Suprapubic skin (tissue), 4 donors: Measurements from ENCODE around the gene CALHM1. TPM values are rescaled to one million over a fixed set of nuclear protein-coding genes. Genes with fewer than 3 reads are reported as not detected.

ENCODE experiments used
- DNase-seq, 2 donors: peaks; one replicate each; pipeline ENCODE4 v3.0.0-alpha.2; 2019; ENCODE audit warnings: low spot score in 2 of 2
- H3K27ac ChIP-seq: fragments of 200-600 bp; sonication (generic); one replicate; pipeline ENCODE4 v1.5.1; 2019
- H3K27me3 ChIP-seq: fragments of 200-600 bp; sonication (generic); one replicate; pipeline ENCODE4 v1.5.1; 2019
- H3K36me3 ChIP-seq: fragments of 200-600 bp; sonication (generic); one replicate; pipeline ENCODE4 v1.5.1; 2019
- H3K4me1 ChIP-seq: fragments of 200-600 bp; sonication (generic); one replicate; pipeline ENCODE4 v1.5.1; 2019
- H3K4me3 ChIP-seq: fragments of 200-600 bp; sonication (generic); one replicate; pipeline ENCODE4 v1.5.1; 2019; ENCODE audit warnings: mild to moderate bottlenecking
- H3K9me3 ChIP-seq: fragments of 200-600 bp; sonication (generic); one replicate; pipeline ENCODE4 v1.5.1; 2019
- CTCF ChIP-seq, 2 donors: fragments of 200-600 bp in 1 of 2; fragments of 450-650 bp in 1 of 2; sonication (generic) in 1 of 2; IDR thresholded peaks; one replicate each; pipeline ENCODE4 v1.5.1; 2016 to 2019; ENCODE audit warnings: antibody characterized with exemption in 2 of 2, mild to moderate bottlenecking in 1 of 2, moderate library complexity in 1 of 2
- EP300 ChIP-seq: sonication (generic); formaldehyde crosslinking; IDR thresholded peaks from one replicate; pipeline ENCODE4 v1.6.1; 2017; ENCODE audit warnings: antibody characterized with exemption
- POLR2A ChIP-seq, 2 donors: fragments of 450-650 bp; IDR thresholded peaks; one replicate each; pipeline ENCODE4 v1.6.1; 2017; ENCODE audit warnings: antibody characterized with exemption in 2 of 2, mild to moderate bottlenecking in 2 of 2, moderate library complexity in 2 of 2
- POLR2AphosphoS5 ChIP-seq, 3 donors: sonication (generic); formaldehyde crosslinking; IDR thresholded peaks; one replicate each; pipeline ENCODE4 v1.6.1; 2017; ENCODE audit warnings: antibody characterized with exemption in 3 of 3
- WGBS: methylation state at CpG from one replicate; pipeline ENCODE4 v1.1.5; 2018; 5-methylcytosine and 5-hydroxymethylcytosine counted together
- total RNA-seq, 4 donors: library from RNA; depleted of rRNA; stranded (reverse); fragments of >200 nt; gene quantifications; one replicate each; pipeline ENCODE4 v1.1.0, GENCODE V29; 2016

Gene CALHM1
- total RNA-seq, 4 donors from 2014 or later: not detected

GRCh38 chr10:103469201-103469600 lies 10.5 kb upstream of the CALHM1 start:
- peaks cover 8% of the 10 kb centered on the region for H3K4me1 ChIP-seq
- no peak overlapping the region for H3K4me3 ChIP-seq
- H3K27ac ChIP-seq: no peak overlapping the region
- WGBS: 56% methylated on average over 5 of the region's 5 CpGs
- H3K9me3 ChIP-seq: no peaks in the 10 kb centered on the region
- DNase-seq: no peak
- TF ChIP-seq EP300 (no peak), POLR2AphosphoS5 (IDR thresholded peaks at IDR 0.05) (no peak), CTCF (IDR thresholded peaks at IDR 0.05) (no peak), POLR2A (IDR thresholded peaks at IDR 0.05) (no peak)
- H3K36me3 ChIP-seq: no peaks in the 10 kb centered on the region
- H3K27me3 ChIP-seq: no peaks in the 10 kb centered on the region

GRCh38 chr10:103467406-103467805 lies 8.7 kb upstream of the CALHM1 start:
- TF ChIP-seq POLR2AphosphoS5 (IDR thresholded peaks at IDR 0.05) (no peak), POLR2A (IDR thresholded peaks at IDR 0.05) (no peak), CTCF (IDR thresholded peaks at IDR 0.05) (no peak), EP300 (no peak)
- Histone ChIP-seq H3K4me1 (peaks cover 8% of the 10 kb centered on the region), H3K27ac (no peak overlapping the region), H3K4me3 (no peak overlapping the region), H3K27me3 (no peaks in the 10 kb centered on the region), H3K9me3 (no peaks in the 10 kb centered on the region), H3K36me3 (no peaks in the 10 kb centered on the region)
- DNase-seq: no peak
- WGBS: 92% methylated on average over 7 of the region's 7 CpGs

GRCh38 chr10:103466734-103467133 lies 8.0 kb upstream of the CALHM1 start:
- H3K36me3 ChIP-seq: no peaks in the 10 kb centered on the region
- no peak for TF ChIP-seq POLR2AphosphoS5 (IDR thresholded peaks at IDR 0.05)
- no peaks in the 10 kb centered on the region for H3K27me3 ChIP-seq
- no peaks in the 10 kb centered on the region for H3K9me3 ChIP-seq
- peaks cover 5% of the 10 kb centered on the region for H3K4me1 ChIP-seq
- H3K27ac ChIP-seq: no peak overlapping the region
- DNase-seq: no peak
- 86% methylated on average over 3 of the region's 3 CpGs for WGBS
- no peak overlapping the region for H3K4me3 ChIP-seq

GRCh38 chr10:103465411-103466179 lies 6.9 kb upstream of the CALHM1 start:
- no peak overlapping the region for H3K27ac ChIP-seq
- no peaks in the 10 kb centered on the region for H3K9me3 ChIP-seq
- no peak for TF ChIP-seq EP300
- TF ChIP-seq POLR2AphosphoS5 (IDR thresholded peaks at IDR 0.05): no peak
- TF ChIP-seq POLR2A (IDR thresholded peaks at IDR 0.05): no peak
- no peak for TF ChIP-seq CTCF (IDR thresholded peaks at IDR 0.05)
- 86% methylated on average over 14 of the region's 14 CpGs for WGBS
- H3K36me3 ChIP-seq: no peaks in the 10 kb centered on the region
- H3K4me3 ChIP-seq: no peak overlapping the region
- DNase-seq: no peak
- H3K27me3 ChIP-seq: no peaks in the 10 kb centered on the region
- H3K4me1 ChIP-seq: no peaks in the 10 kb centered on the region

GRCh38 chr10:103463499-103463898 lies 4.8 kb upstream of the CALHM1 start:
- no peak for DNase-seq
- H3K36me3 ChIP-seq: no peaks in the 10 kb centered on the region
- H3K9me3 ChIP-seq: no peaks in the 10 kb centered on the region
- no peaks in the 10 kb centered on the region for H3K27me3 ChIP-seq
- no peaks in the 10 kb centered on the region for H3K4me1 ChIP-seq
- WGBS: 87% methylated on average over 4 of the region's 4 CpGs
- no peak overlapping the region for H3K27ac ChIP-seq
- TF ChIP-seq EP300 (no peak), CTCF (IDR thresholded peaks at IDR 0.05) (no peak), POLR2AphosphoS5 (IDR thresholded peaks at IDR 0.05) (no peak), POLR2A (IDR thresholded peaks at IDR 0.05) (no peak)
- no peak overlapping the region for H3K4me3 ChIP-seq

GRCh38 chr10:103459615-103460014 lies 915 bp upstream of the CALHM1 start:
- no peak for DNase-seq
- H3K9me3 ChIP-seq: no peaks in the 10 kb centered on the region
- H3K27me3 ChIP-seq: no peaks in the 10 kb centered on the region
- WGBS: 79% methylated on average over 2 of the region's 4 CpGs
- H3K36me3 ChIP-seq: no peaks in the 10 kb centered on the region
- TF ChIP-seq CTCF (IDR thresholded peaks at IDR 0.05): no peak
- no peak for TF ChIP-seq POLR2AphosphoS5 (IDR thresholded peaks at IDR 0.05)
- no peak for TF ChIP-seq POLR2A (IDR thresholded peaks at IDR 0.05)
- TF ChIP-seq EP300: no peak
- H3K4me1 ChIP-seq: peaks cover 4% of the 10 kb centered on the region
- H3K27ac ChIP-seq: no peak overlapping the region
- H3K4me3 ChIP-seq: no peak overlapping the region
